ENCODE data around the gene TIMM22. TPM values are rescaled to one million over a fixed set of nuclear protein-coding genes. Genes with fewer than 3 reads are reported as not detected.

The TIMM22 gene
- total RNA-seq, 5 donors from 2014 or later (not counting 1 experiment from before 2014, with no cell fraction given) = 8.9 to 13.2 (median 11.4) TPM

GRCh38 chr17:1007310-1008007 is 10.5 kb downstream of the TIMM22 start:
- no peak overlapping the region for H3K27ac ChIP-seq (ENCODE audit: low read length)
- H3K27me3 ChIP-seq (replicated peaks in 1 of 2; ENCODE audit: control insufficient read depth in 2 of 2, extremely low read depth in 1 of 2, insufficient read depth in 2 of 2, low read length in 1 of 2) = no peaks in the 10 kb centered on the region
- ATAC-seq (replicated peaks in 1 of 4) (no peak), DNase-seq (no peak)
- peaks cover 0 to 7% of the 10 kb centered on the region in 2 experiments for H3K4me1 ChIP-seq (ENCODE audit: control insufficient read depth in 1 of 2, extremely low read depth in 1 of 2, insufficient read depth in 2 of 2, low read length in 2 of 2)
- 94% methylated on average over 14 of the region's 16 CpGs for WGBS (ENCODE audit: insufficient coverage)
- Mint-ChIP-seq H3K27me3 (no peaks in the 10 kb centered on the region), H3K9me3 (no peaks in the 10 kb centered on the region), H3K27ac (no peak overlapping the region), H3K4me3 (no peak overlapping the region), H3K36me3 (peaks cover 11% of the 10 kb centered on the region), H3K4me1 (peaks cover 7 to 10% (median 10%) of the 10 kb centered on the region in 3 donors)
- peaks cover 24 to 86% of the 10 kb centered on the region in 2 donors for H3K36me3 ChIP-seq (ENCODE audit: control insufficient read depth in 2 of 2, extremely low read depth in 1 of 2, insufficient read depth in 1 of 2, low read length in 1 of 2)
- ChIA-PET CTCF (no interaction called here), POLR2A (no interaction called here)
- no peak overlapping the region for H3K4me3 ChIP-seq (ENCODE audit: control insufficient read depth in 1 of 2, extremely low read depth in 1 of 2, low read length in 1 of 2)
- H3K9me3 ChIP-seq = no peaks in the 10 kb centered on the region

GRCh38 chr17:1008008-1008761 is 11.3 kb downstream of the TIMM22 start:
- H3K36me3 ChIP-seq (ENCODE audit: control insufficient read depth in 2 of 2, extremely low read depth in 1 of 2, insufficient read depth in 1 of 2, low read length in 1 of 2) = peaks cover 24 to 79% of the 10 kb centered on the region in 2 donors
- Mint-ChIP-seq H3K27ac (no peak overlapping the region), H3K36me3 (peaks cover 9% of the 10 kb centered on the region), H3K9me3 (no peaks in the 10 kb centered on the region), H3K4me3 (no peak overlapping the region), H3K4me1 (peaks cover 7 to 10% (median 10%) of the 10 kb centered on the region in 3 donors), H3K27me3 (no peaks in the 10 kb centered on the region)
- no peaks in the 10 kb centered on the region for H3K27me3 ChIP-seq (replicated peaks in 1 of 2; ENCODE audit: control insufficient read depth in 2 of 2, extremely low read depth in 1 of 2, insufficient read depth in 2 of 2, low read length in 1 of 2)
- no peak overlapping the region for H3K4me3 ChIP-seq (ENCODE audit: control insufficient read depth in 1 of 2, extremely low read depth in 1 of 2, low read length in 1 of 2)
- peaks cover 0 to 7% of the 10 kb centered on the region in 2 experiments for H3K4me1 ChIP-seq (ENCODE audit: control insufficient read depth in 1 of 2, extremely low read depth in 1 of 2, insufficient read depth in 2 of 2, low read length in 2 of 2)
- DNase-seq (no peak), ATAC-seq (replicated peaks in 1 of 4) (no peak)
- H3K27ac ChIP-seq (ENCODE audit: low read length) = no peak overlapping the region
- ChIA-PET POLR2A (no interaction called here), CTCF (no interaction called here)
- WGBS (ENCODE audit: insufficient coverage) = 97% methylated on average over 17 of the region's 21 CpGs
- H3K9me3 ChIP-seq = no peaks in the 10 kb centered on the region

DNA sequence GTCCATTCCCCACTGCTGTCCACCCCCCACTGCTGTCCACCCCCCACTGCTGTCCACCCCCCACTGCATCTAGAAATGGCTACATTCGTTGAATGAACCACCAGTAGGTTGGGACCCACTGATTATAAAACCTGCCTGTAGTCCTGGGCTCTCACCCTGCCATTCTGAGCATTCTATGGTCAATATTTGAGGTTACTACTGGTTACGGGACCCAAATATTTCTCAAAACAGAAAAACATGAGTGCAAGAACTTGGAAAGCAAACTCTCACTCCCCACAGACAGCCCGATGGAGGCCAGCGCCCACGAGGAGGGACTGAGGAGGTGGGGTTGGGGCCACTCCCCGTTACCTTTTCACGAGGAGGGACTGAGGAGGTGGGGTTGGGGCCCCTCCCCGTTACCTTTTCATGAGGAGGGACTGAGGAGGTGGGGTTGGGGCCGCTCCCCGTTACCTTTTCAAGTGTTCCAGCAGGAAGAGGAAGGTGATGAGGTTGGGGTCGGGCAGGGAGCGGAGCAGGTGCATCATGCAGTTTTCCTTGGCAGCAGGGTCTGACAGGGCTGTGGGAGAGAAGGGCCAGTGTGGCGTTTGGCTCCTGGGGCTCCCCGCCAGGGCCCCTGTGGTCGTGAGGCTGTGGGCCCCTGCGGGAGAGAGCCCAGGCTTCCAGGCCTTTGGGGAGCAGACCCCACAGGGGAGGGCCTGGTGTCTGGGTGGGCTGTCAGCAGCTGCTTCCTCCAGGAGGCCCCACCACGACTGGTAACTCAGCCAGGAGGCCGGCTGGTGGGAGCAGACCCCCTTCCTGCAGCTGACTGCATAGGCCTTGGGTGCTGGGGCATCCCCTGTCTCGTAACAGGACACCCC is 12.5 kb downstream of the TIMM22 start:
- ATAC-seq (replicated peaks in 1 of 4) (no peak), DNase-seq (no peak)
- H3K36me3 Mint-ChIP-seq = peaks cover 8% of the 10 kb centered on the region
- no peak overlapping the region for H3K4me3 ChIP-seq (ENCODE audit: control insufficient read depth in 1 of 2, extremely low read depth in 1 of 2, low read length in 1 of 2)
- H3K27ac Mint-ChIP-seq = no peak overlapping the region
- ChIA-PET CTCF (no interaction called here), POLR2A (no interaction called here)
- no peaks in the 10 kb centered on the region for H3K27me3 ChIP-seq (replicated peaks in 1 of 2; ENCODE audit: control insufficient read depth in 2 of 2, extremely low read depth in 1 of 2, insufficient read depth in 2 of 2, low read length in 1 of 2)
- H3K27me3 Mint-ChIP-seq = no peaks in the 10 kb centered on the region
- H3K4me3 Mint-ChIP-seq = no peak overlapping the region
- 79% methylated on average over 12 of the region's 19 CpGs for WGBS (ENCODE audit: insufficient coverage)
- no peaks in the 10 kb centered on the region for H3K9me3 ChIP-seq
- no peak overlapping the region for H3K27ac ChIP-seq (ENCODE audit: low read length)
- no peaks in the 10 kb centered on the region for H3K9me3 Mint-ChIP-seq
- peaks cover 24 to 68% of the 10 kb centered on the region in 2 donors for H3K36me3 ChIP-seq (ENCODE audit: control insufficient read depth in 2 of 2, extremely low read depth in 1 of 2, insufficient read depth in 1 of 2, low read length in 1 of 2)
- peaks cover 7 to 10% (median 10%) of the 10 kb centered on the region in 3 donors for H3K4me1 Mint-ChIP-seq
- peaks cover 0 to 7% of the 10 kb centered on the region in 2 experiments for H3K4me1 ChIP-seq (ENCODE audit: control insufficient read depth in 1 of 2, extremely low read depth in 1 of 2, insufficient read depth in 2 of 2, low read length in 2 of 2)

GRCh38 chr17:1010086-1010450 is 13.1 kb downstream of the TIMM22 start:
- H3K4me1 ChIP-seq (ENCODE audit: control insufficient read depth in 1 of 2, extremely low read depth in 1 of 2, insufficient read depth in 2 of 2, low read length in 2 of 2) = peaks cover 0 to 7% of the 10 kb centered on the region in 2 experiments
- H3K27me3 ChIP-seq (replicated peaks in 1 of 2; ENCODE audit: control insufficient read depth in 2 of 2, extremely low read depth in 1 of 2, insufficient read depth in 2 of 2, low read length in 1 of 2) = no peaks in the 10 kb centered on the region
- H3K4me3 Mint-ChIP-seq = no peak overlapping the region
- DNase-seq = no peak
- H3K27me3 Mint-ChIP-seq = no peaks in the 10 kb centered on the region
- no peak overlapping the region for H3K4me3 ChIP-seq (ENCODE audit: control insufficient read depth in 1 of 2, extremely low read depth in 1 of 2, low read length in 1 of 2)
- H3K9me3 ChIP-seq = no peaks in the 10 kb centered on the region
- 94% methylated on average over 8 of the region's 10 CpGs for WGBS (ENCODE audit: insufficient coverage)
- no peak overlapping the region for H3K27ac Mint-ChIP-seq
- POLR2A ChIA-PET = no interaction called here
- peaks cover 6 to 8% (median 8%) of the 10 kb centered on the region in 3 donors for H3K4me1 Mint-ChIP-seq
- no peak for ATAC-seq (replicated peaks in 1 of 4)
- peaks cover 6% of the 10 kb centered on the region for H3K36me3 Mint-ChIP-seq
- CTCF ChIA-PET = no interaction called here
- no peaks in the 10 kb centered on the region for H3K9me3 Mint-ChIP-seq
- no peak overlapping the region for H3K27ac ChIP-seq (ENCODE audit: low read length)
- peaks cover 18 to 63% of the 10 kb centered on the region in 2 donors for H3K36me3 ChIP-seq (ENCODE audit: control insufficient read depth in 2 of 2, extremely low read depth in 1 of 2, insufficient read depth in 1 of 2, low read length in 1 of 2)

DNA sequence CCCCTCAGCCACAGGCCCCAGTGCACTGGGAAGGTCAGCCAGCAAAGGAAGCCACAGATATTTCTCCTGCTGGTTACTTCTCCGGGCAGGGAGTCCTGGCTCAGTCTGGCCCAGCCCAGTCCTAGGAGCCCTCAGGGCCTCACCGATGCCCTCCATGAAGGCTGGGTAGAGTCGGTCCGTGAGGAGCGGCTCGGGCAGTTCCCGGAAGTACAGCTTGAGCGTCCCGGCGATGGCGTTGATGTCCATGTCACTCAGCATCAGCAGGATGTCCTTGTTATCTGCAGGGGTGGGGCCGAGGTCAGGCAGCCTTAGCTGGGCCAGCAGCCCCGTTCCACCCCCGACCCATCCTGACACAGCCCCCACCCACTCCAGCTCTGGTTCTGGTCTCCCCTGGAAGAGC is 13.7 kb downstream of the TIMM22 start:
- WGBS (ENCODE audit: insufficient coverage) = 98% methylated on average over 3 of the region's 14 CpGs
- ChIA-PET CTCF (no interaction called here), POLR2A (no interaction called here)
- Histone ChIP-seq H3K27me3 (replicated peaks in 1 of 2; ENCODE audit: control insufficient read depth in 2 of 2, extremely low read depth in 1 of 2, insufficient read depth in 2 of 2, low read length in 1 of 2) (no peaks in the 10 kb centered on the region), H3K4me3 (ENCODE audit: control insufficient read depth in 1 of 2, extremely low read depth in 1 of 2, low read length in 1 of 2) (no peak overlapping the region), H3K27ac (ENCODE audit: low read length) (no peak overlapping the region), H3K36me3 (ENCODE audit: control insufficient read depth in 2 of 2, extremely low read depth in 1 of 2, insufficient read depth in 1 of 2, low read length in 1 of 2) (peaks cover 18 to 58% of the 10 kb centered on the region in 2 donors), H3K4me1 (ENCODE audit: control insufficient read depth in 1 of 2, extremely low read depth in 1 of 2, insufficient read depth in 2 of 2, low read length in 2 of 2) (peaks cover 0 to 7% of the 10 kb centered on the region in 2 experiments), H3K9me3 (no peaks in the 10 kb centered on the region)
- peaks cover under 1 to 3% (median 3%) of the 10 kb centered on the region in 3 donors for H3K4me1 Mint-ChIP-seq
- H3K27me3 Mint-ChIP-seq = no peaks in the 10 kb centered on the region
- no peak overlapping the region for H3K27ac Mint-ChIP-seq
- no peak overlapping the region for H3K4me3 Mint-ChIP-seq
- no peaks in the 10 kb centered on the region for H3K9me3 Mint-ChIP-seq
- no peak for DNase-seq
- ATAC-seq (replicated peaks in 1 of 4) = no peak
- H3K36me3 Mint-ChIP-seq = peaks cover 1% of the 10 kb centered on the region

DNA sequence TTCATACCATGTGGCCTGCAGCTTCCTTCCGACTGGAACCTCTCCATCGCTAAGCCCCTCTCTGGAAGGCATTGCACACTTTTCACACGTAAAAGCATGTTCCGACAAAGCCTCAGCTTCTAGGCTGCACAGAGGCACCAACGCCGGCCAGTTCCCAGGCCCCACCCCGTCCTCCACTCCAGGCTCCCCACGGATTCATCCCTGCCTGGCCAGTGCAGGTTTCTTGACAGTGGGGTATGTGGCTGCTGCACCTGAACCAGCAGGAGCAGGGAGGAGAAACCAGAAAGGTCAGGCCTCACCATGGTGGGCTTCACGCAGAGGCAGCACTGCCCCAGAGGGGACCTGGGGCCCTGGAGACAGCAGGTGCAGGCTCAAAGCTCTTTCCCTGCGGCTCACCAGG is 14.2 kb downstream of the TIMM22 start:
- CTCF ChIA-PET = no interaction called here

More for the DNA sequence above, 14.2 kb downstream of the TIMM22 start:
- 97% methylated on average over 9 of the region's 10 CpGs for WGBS (ENCODE audit: insufficient coverage)
- Mint-ChIP-seq H3K27ac (no peak overlapping the region), H3K36me3 (no peaks in the 10 kb centered on the region), H3K4me3 (no peak overlapping the region), H3K4me1 (no peaks in the 10 kb centered on the region), H3K9me3 (no peaks in the 10 kb centered on the region), H3K27me3 (no peaks in the 10 kb centered on the region)
- H3K27me3 ChIP-seq (replicated peaks in 1 of 2; ENCODE audit: control insufficient read depth in 2 of 2, extremely low read depth in 1 of 2, insufficient read depth in 2 of 2, low read length in 1 of 2) = no peaks in the 10 kb centered on the region
- peaks cover 16 to 53% of the 10 kb centered on the region in 2 donors for H3K36me3 ChIP-seq (ENCODE audit: control insufficient read depth in 2 of 2, extremely low read depth in 1 of 2, insufficient read depth in 1 of 2, low read length in 1 of 2)
- H3K27ac ChIP-seq (ENCODE audit: low read length) = no peak overlapping the region
- DNase-seq = no peak
- POLR2A ChIA-PET = no interaction called here
- peaks cover 0 to 3% of the 10 kb centered on the region in 2 experiments for H3K4me1 ChIP-seq (ENCODE audit: control insufficient read depth in 1 of 2, extremely low read depth in 1 of 2, insufficient read depth in 2 of 2, low read length in 2 of 2)
- no peak for ATAC-seq (replicated peaks in 1 of 4)
- no peak overlapping the region for H3K4me3 ChIP-seq (ENCODE audit: control insufficient read depth in 1 of 2, extremely low read depth in 1 of 2, low read length in 1 of 2)
- no peaks in the 10 kb centered on the region for H3K9me3 ChIP-seq

All from T-cell (primary cell).